ENCODE results near the gene ATP2A1. TPM values are rescaled to one million over a fixed set of nuclear protein-coding genes. Genes with fewer than 3 reads are reported as not detected.

ATP2A1 gene
- total and polyA plus RNA-seq, 2 of the 13 experiments (the other 11 are each of a cell fraction or from before 2014, with no cell fraction given): 3.2 to 12.5 TPM

DNA sequence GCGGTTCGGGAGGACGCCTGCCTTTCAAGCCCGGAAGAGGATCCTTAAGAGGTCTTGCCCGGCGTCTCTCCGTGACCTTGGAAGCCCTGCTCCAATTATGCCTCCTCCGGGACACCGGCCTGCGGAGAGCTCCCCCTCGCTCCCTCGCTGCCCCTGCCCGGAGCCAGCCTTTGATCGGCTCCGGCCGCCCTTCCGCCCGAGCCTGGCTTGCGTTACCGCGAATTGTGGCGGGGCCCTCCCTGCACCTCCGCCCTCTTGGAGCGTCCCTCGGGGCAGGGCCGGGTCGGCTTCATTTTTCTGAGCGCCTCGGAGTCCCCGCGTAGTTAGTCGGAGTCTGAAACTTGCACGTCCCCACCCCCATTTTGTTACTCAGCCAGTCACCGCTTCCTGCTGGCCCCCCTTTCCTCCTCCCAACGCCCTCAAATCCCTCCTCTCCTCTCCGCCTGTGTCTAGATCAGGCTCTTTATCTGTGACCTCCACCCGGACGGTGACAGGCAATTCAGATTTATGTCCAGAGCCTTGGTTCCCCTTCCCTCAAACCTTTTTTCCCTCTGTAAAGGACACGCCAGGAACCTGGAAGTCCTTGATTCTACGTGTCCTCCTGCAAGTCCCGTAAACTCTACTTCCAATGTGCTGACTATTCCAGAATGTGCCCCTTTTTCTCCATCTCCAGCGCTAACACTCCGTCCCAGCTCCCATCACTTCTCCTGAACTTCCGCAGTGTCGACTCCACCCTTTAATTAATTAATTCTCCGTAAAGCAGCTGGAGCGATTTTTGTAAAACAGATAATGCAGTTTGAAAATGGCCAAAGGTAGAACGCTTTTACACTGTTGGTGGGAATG lies 47.3 kb downstream of the ATP2A1 start (continued):
- TF ChIP-seq DZIP1 (CRISPR knock-in tag; IDR thresholded peaks at IDR 0.05): no peak
- TF ChIP-seq ZNF557 (CRISPR knock-in tag; IDR thresholded peaks at IDR 0.05): 0 out of 2 replicates have a peak, but pooled peaks have one; percentile 19
- TF ChIP-seq, protein P1, sequence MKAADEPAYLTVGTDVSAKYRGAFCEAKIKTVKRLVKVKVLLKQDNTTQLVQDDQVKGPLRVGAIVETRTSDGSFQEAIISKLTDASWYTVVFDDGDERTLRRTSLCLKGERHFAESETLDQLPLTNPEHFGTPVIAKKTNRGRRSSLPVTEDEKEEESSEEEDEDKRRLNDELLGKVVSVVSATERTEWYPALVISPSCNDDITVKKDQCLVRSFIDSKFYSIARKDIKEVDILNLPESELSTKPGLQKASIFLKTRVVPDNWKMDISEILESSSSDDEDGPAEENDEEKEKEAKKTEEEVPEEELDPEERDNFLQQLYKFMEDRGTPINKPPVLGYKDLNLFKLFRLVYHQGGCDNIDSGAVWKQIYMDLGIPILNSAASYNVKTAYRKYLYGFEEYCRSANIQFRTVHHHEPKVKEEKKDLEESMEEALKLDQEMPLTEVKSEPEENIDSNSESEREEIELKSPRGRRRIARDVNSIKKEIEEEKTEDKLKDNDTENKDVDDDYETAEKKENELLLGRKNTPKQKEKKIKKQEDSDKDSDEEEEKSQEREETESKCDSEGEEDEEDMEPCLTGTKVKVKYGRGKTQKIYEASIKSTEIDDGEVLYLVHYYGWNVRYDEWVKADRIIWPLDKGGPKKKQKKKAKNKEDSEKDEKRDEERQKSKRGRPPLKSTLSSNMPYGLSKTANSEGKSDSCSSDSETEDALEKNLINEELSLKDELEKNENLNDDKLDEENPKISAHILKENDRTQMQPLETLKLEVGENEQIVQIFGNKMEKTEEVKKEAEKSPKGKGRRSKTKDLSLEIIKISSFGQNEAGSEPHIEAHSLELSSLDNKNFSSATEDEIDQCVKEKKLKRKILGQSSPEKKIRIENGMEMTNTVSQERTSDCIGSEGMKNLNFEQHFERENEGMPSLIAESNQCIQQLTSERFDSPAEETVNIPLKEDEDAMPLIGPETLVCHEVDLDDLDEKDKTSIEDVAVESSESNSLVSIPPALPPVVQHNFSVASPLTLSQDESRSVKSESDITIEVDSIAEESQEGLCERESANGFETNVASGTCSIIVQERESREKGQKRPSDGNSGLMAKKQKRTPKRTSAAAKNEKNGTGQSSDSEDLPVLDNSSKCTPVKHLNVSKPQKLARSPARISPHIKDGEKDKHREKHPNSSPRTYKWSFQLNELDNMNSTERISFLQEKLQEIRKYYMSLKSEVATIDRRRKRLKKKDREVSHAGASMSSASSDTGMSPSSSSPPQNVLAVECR (CRISPR knock-in tag; IDR thresholded peaks at IDR 0.05; ENCODE audit: borderline replicate concordance): peak; percentile 53
- peak; percentile 40; the same call in 1 of the 2 replicates for TF ChIP-seq HINFP (CRISPR knock-in tag; IDR thresholded peaks at IDR 0.05; ENCODE audit: low read depth)
- TF ChIP-seq SIN3A (IDR thresholded peaks at IDR 0.05; ENCODE audit: borderline replicate concordance, low read depth, low read length): peak; percentile 18; the same call in 1 of the 2 replicates
- TF ChIP-seq ZNF891 (CRISPR knock-in tag; IDR thresholded peaks at IDR 0.05): 0 out of 2 replicates have a peak, but pooled peaks have one; percentile 11
- no peak for TF ChIP-seq CENPT (CRISPR knock-in tag; IDR thresholded peaks at IDR 0.05; ENCODE audit: low read depth)
- TF ChIP-seq ZNF776 (CRISPR knock-in tag; IDR thresholded peaks at IDR 0.05): no peak
- no peak for TF ChIP-seq ZNF546 (CRISPR knock-in tag; conservative IDR thresholded peaks at IDR 0.05)
- TF ChIP-seq NFKB2 (CRISPR knock-in tag; IDR thresholded peaks at IDR 0.05; ENCODE audit: borderline replicate concordance): no peak; the same call in 1 of the 2 replicates
- peak; percentile 31 for TF ChIP-seq RAD21 (CRISPR knock-in tag; IDR thresholded peaks at IDR 0.05)
- TF ChIP-seq ZNF777 (CRISPR knock-in tag; IDR thresholded peaks at IDR 0.05): no peak; the same call in 1 of the 2 replicates
- peak; percentile 70 to 75; a peak in 3 of 4 replicates for TF ChIP-seq POLR2A (IDR thresholded peaks at IDR 0.05; ENCODE audit: insufficient read depth in 1 of 2, low read depth in 2 of 2, low read length in 2 of 2)
- TF ChIP-seq HNF4G (IDR thresholded peaks at IDR 0.05; ENCODE audit: borderline replicate concordance, low read depth, low read length): no peak
- 0 out of 2 replicates have a peak, but pooled peaks have one; percentile 23 for TF ChIP-seq HNF4G (CRISPR knock-in tag; IDR thresholded peaks at IDR 0.05; ENCODE audit: borderline replicate concordance, low read depth)
- peak; percentile 20; the same call in 1 of the 2 replicates for TF ChIP-seq ZMYM4 (CRISPR knock-in tag; IDR thresholded peaks at IDR 0.05)
- TF ChIP-seq ZNF619 (CRISPR knock-in tag; IDR thresholded peaks at IDR 0.05): peak; percentile 65; the same call in 1 of the 2 replicates

All from HepG2 (cell line).